Measurements from ENCODE around the gene ALDOA. TPM values are rescaled to one million over a fixed set of nuclear protein-coding genes. Genes with fewer than 3 reads are reported as not detected.

ALDOA gene
- polyA plus RNA-seq, 1 experiment, result 1,788 TPM

DNA sequence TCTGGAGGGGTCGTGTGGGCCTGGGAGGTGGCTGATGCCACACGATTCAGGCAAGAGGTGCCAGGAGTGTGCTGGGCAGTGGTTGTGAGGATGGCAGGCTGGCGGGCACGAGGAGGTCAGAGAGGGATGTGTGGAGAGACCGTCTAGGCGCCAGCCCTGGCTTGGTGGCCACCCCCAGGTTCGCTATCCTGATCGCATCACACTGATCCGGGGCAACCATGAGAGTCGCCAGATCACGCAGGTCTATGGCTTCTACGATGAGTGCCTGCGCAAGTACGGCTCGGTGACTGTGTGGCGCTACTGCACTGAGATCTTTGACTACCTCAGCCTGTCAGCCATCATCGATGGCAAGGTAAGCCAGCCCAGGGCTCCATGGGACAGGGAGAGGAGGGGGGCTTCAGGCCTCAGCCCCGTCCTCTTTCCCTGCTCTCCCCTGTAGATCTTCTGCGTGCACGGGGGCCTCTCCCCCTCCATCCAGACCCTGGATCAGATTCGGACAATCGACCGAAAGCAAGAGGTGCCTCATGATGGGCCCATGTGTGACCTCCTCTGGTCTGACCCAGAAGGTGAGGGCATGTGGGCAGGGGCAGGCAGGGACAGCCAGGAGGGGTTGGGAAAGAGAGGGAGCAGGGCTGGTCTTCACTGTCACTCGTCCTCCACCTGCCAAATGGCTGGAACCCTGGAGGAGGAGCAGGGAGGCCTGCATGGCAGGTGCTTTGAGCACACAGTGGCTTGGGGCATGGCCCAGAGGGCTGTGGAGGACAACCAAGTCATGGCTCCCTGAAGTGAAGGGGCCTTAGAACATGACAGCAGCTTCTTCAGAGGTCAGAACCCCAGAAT is 17.9 kb downstream of the ALDOA start:
- POLR2A ChIA-PET, result interaction anchor here (0.6 kb wide), 1 partner anchor 10 kb away, joined by 3 read pairs; no protein-coding TSS in a partner anchor
- DNase-seq (ENCODE audit: low read depth), result no peak
- no peak overlapping the region for H3K4me3 ChIP-seq (ENCODE audit: low read depth, low read length)
- no peaks in the 10 kb centered on the region for H3K27me3 ChIP-seq (ENCODE audit: control insufficient read depth, insufficient read depth, low read length)
- CTCF ChIA-PET, result no interaction called here
- peaks cover 45% of the 10 kb centered on the region for H3K36me3 ChIP-seq (ENCODE audit: control insufficient read depth, insufficient read depth, low read length)
- TF ChIP-seq, protein P1, sequence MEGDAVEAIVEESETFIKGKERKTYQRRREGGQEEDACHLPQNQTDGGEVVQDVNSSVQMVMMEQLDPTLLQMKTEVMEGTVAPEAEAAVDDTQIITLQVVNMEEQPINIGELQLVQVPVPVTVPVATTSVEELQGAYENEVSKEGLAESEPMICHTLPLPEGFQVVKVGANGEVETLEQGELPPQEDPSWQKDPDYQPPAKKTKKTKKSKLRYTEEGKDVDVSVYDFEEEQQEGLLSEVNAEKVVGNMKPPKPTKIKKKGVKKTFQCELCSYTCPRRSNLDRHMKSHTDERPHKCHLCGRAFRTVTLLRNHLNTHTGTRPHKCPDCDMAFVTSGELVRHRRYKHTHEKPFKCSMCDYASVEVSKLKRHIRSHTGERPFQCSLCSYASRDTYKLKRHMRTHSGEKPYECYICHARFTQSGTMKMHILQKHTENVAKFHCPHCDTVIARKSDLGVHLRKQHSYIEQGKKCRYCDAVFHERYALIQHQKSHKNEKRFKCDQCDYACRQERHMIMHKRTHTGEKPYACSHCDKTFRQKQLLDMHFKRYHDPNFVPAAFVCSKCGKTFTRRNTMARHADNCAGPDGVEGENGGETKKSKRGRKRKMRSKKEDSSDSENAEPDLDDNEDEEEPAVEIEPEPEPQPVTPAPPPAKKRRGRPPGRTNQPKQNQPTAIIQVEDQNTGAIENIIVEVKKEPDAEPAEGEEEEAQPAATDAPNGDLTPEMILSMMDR (IDR thresholded peaks at IDR 0.05; ENCODE audit: insufficient read depth, low read depth, low read length), result no peak

DNA sequence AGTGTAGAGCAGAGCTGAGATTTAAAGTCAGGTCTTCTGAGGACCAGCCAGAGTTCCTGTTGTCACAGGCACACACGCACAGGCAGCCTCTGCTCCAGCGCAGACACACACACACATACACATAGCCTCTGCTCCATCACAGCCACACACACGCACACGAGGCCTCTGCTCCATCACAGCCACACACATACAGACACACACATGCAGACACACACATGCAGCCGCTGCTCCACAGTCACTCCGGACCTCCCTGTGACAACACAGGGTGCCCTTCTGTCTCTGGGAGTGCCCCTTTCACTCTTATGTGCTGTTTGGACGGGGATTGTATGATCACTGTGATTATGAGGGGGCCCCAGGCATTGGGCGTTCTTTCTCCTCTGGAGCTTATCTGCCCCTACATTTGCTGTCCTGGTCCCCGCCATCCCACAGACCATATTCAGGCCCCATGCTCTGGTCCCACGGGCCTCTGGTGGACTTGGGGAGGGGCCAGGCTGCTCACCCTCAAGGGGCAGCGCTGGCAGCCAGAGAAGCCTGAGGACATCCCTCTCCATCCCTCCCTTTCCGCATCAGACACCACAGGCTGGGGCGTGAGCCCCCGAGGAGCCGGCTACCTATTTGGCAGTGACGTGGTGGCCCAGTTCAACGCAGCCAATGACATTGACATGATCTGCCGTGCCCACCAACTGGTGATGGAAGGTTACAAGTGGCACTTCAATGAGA is 18.7 kb downstream of the ALDOA start:
- Histone ChIP-seq H3K27me3 (ENCODE audit: control insufficient read depth, insufficient read depth, low read length) (no peaks in the 10 kb centered on the region), H3K36me3 (ENCODE audit: control insufficient read depth, insufficient read depth, low read length) (peaks cover 41% of the 10 kb centered on the region), H3K4me3 (ENCODE audit: low read depth, low read length) (no peak overlapping the region)
- ChIA-PET POLR2A (interaction anchor here (0.6 to 0.7 kb wide), 2 partner anchors 9 to 12 kb away, joined by 3 read pairs; partner anchors contain the start of gene YPEL3), CTCF (no interaction called here)
- no peak for DNase-seq (ENCODE audit: low read depth)
- TF ChIP-seq, protein P1 (IDR thresholded peaks at IDR 0.05; ENCODE audit: insufficient read depth, low read depth, low read length), result no peak

DNA sequence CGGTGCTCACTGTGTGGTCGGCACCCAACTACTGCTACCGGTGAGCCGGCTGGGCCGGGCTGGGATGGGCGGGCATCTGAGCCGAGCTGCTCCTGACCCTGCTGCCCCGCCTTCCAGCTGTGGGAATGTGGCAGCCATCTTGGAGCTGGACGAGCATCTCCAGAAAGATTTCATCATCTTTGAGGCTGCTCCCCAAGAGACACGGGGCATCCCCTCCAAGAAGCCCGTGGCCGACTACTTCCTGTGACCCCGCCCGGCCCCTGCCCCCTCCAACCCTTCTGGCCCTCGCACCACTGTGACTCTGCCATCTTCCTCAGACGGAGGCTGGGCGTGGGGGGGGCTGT is 19.2 kb downstream of the ALDOA start:
- CTCF ChIA-PET, result no interaction called here

DNA sequence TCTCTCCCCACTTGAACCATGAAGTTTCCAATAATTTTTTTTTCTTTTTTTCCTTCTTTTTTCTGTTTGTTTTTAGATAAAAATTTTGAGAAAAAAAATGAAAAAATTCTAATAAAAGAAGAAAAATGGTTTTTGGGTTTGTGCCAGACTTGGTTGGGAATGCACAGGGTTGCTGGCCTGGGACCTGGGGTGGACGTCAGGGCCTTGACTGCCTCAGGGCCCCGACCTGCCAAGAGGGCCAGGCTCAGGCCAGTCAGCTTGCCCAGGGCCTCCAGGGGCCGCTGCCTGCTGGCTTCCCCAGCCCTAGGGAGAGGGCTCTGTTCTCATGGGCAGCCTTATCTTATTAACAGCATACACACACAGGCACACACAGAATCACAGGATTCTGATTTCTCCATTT is 19.7 kb downstream of the ALDOA start:
- no peak for DNase-seq (ENCODE audit: low read depth)
- ChIA-PET POLR2A (interaction anchor here (0.7 kb wide), 1 partner anchor 11 kb away, joined by 3 read pairs; the partner anchor contains the start of gene YPEL3), CTCF (no interaction called here)
- peaks cover 37% of the 10 kb centered on the region for H3K36me3 ChIP-seq (ENCODE audit: control insufficient read depth, insufficient read depth, low read length)
- TF ChIP-seq, protein P1 (IDR thresholded peaks at IDR 0.05; ENCODE audit: insufficient read depth, low read depth, low read length), result no peak
- no peak overlapping the region for H3K4me3 ChIP-seq (ENCODE audit: low read depth, low read length)
- no peaks in the 10 kb centered on the region for H3K27me3 ChIP-seq (ENCODE audit: control insufficient read depth, insufficient read depth, low read length)

More for the DNA sequence above, 19.2 kb downstream of the ALDOA start:
- Histone ChIP-seq H3K36me3 (ENCODE audit: control insufficient read depth, insufficient read depth, low read length) (peaks cover 37% of the 10 kb centered on the region), H3K27me3 (ENCODE audit: control insufficient read depth, insufficient read depth, low read length) (no peaks in the 10 kb centered on the region), H3K4me3 (ENCODE audit: low read depth, low read length) (no peak overlapping the region)
- no peak for DNase-seq (ENCODE audit: low read depth)
- POLR2A ChIA-PET, result interaction anchor here (0.7 kb wide), 1 partner anchor 11 kb away, joined by 3 read pairs; the partner anchor contains the start of gene YPEL3
- TF ChIP-seq, protein P1 (IDR thresholded peaks at IDR 0.05; ENCODE audit: insufficient read depth, low read depth, low read length), result no peak

DNA sequence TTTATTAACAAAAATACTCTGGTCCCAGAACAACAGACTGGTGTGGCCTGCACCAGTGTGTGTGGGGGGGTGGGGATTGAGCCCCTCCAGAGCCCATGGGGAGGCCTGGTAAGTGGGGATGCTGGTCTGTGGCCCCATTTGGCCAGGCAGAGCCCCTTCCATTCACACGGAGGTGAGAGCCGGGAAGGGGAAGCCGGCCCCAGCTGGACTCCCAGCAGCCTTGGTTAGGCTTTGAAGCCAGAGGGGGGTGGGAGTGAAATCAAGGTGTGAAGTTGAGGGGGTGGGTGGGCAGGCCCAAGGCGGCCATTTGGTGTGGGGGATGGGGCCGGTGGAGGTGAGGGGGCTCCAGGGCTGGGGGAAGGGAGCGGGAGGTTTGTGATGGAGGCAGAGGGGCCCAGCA is 20.3 kb downstream of the ALDOA start:
- ChIA-PET CTCF (no interaction called here), POLR2A (no interaction called here)
- Histone ChIP-seq H3K36me3 (ENCODE audit: control insufficient read depth, insufficient read depth, low read length) (peaks cover 35% of the 10 kb centered on the region), H3K27me3 (ENCODE audit: control insufficient read depth, insufficient read depth, low read length) (no peaks in the 10 kb centered on the region), H3K4me3 (ENCODE audit: low read depth, low read length) (no peak overlapping the region)
- TF ChIP-seq, protein P1 (IDR thresholded peaks at IDR 0.05; ENCODE audit: insufficient read depth, low read depth, low read length), result no peak
- no peak for DNase-seq (ENCODE audit: low read depth)
